HEK293 (cell line): Measurements from ENCODE around the gene ACSL3.

Source experiments
- CTCF ChIP-seq: fragments of 450-650 bp; formaldehyde crosslinking; IDR thresholded peaks from 2 replicates; pipeline ENCODE4 v1.5.1; 2016; ENCODE audit warnings: missing biosample characterization, missing genetic modification characterization
- ZBTB26 ChIP-seq: fragments of 450-650 bp; formaldehyde crosslinking; optimal IDR thresholded peaks from 2 replicates; pipeline ENCODE3; 2016; ENCODE audit warnings: missing biosample characterization, mild to moderate bottlenecking, missing genetic modification characterization
- ZNF488 ChIP-seq: fragments of 450-650 bp; formaldehyde crosslinking; IDR thresholded peaks from 2 replicates; pipeline ENCODE4 v1.5.1; 2016; ENCODE audit warnings: missing biosample characterization, missing genetic modification characterization
- ZNF768 ChIP-seq: fragments of 450-650 bp; formaldehyde crosslinking; IDR thresholded peaks from 2 replicates; pipeline ENCODE4 v1.5.1; 2018; ENCODE audit warnings: missing biosample characterization, mild to moderate bottlenecking, missing genetic modification characterization

GRCh38 chr2:222916229-222917197 is 55.7 kb downstream of the ACSL3 start:
- TF ChIP-seq CTCF (tag by site-specific recombination) (no peak), ZBTB26 (tag by site-specific recombination) (no peak), ZNF768 (no peak), ZNF488 (tag by site-specific recombination) (no peak)
